SU-DHL-6 (cell line): ENCODE measurements around the gene CNFN.

Experiments used
- CTCF ChIP-seq: fragments of 200-600 bp; sonication (generic); IDR thresholded peaks from one replicate; pipeline ENCODE4 v1.5.1; 2017; ENCODE audit warnings: antibody characterized with exemption, mild to moderate bottlenecking, low read length, moderate library complexity; ENCODE audit not compliant: insufficient read depth, poor library complexity, severe bottlenecking
- EZH2phosphoT487 ChIP-seq: fragments of 200-600 bp; sonication (generic), shearing (Covaris generic); conservative IDR thresholded peaks from 2 replicates; pipeline ENCODE4 v1.6.1; 2018; ENCODE audit warnings: mild to moderate bottlenecking, antibody characterized with exemption, low read length, moderate library complexity, mixed read lengths

- TF ChIP-seq CTCF = no peak
- no peak for TF ChIP-seq EZH2phosphoT487
These were observed 40.6 kb downstream of the CNFN start for GRCh38 chr19:42349378-42350107.
